Stimulated activated CD8-positive, alpha-beta memory T cell treated with anti-CD3 and anti-CD28 coated beads, Interleukin-7, amount 100 ng/mL, for 48 hours (primary cell): Measurements from ENCODE around the gene SECTM1.

Experiments used
- DNase-seq, 2 donors: peaks; one replicate each; pipeline ENCODE4 v3.0.0-alpha.2; 2020; ENCODE audit warnings: low read depth in 1 of 2; ENCODE audit errors: extremely low read depth in 1 of 2

The SECTM1 gene

DNA sequence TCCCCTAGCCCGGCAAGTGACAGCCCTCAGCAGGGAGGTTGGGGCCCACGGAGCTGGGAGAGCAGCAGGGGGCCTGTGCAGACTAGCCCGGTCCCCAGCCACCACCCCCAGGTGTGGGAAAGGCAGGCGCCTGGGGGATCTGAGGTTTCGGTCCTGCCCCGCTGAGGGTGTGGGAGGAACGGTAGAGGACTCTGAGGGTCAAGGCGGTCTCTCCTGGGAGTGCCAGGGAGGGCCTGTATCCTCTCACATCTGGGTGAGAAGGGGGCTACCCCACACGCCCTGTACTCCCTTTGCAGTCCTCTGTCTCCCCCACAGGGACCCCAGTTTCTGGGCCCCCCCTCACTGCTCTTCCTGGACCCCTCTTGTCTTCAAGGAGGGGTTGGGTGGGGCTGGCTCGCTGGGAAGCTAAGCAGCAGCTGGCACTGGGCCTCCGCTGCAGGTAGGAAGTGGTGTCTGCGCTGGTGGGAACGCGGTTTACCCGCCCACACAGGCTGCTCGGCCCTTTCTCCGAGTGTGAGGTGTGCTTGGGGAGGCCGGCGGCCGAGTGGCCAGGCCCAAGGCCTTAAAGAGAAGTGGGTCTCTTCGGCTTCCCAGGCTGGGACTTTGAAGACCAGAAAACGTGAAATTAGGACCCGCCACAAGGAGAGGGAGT lies 31.5 kb downstream of the SECTM1 start:
- DNase-seq: peak in 1 of 2 donors; percentile 71

DNA sequence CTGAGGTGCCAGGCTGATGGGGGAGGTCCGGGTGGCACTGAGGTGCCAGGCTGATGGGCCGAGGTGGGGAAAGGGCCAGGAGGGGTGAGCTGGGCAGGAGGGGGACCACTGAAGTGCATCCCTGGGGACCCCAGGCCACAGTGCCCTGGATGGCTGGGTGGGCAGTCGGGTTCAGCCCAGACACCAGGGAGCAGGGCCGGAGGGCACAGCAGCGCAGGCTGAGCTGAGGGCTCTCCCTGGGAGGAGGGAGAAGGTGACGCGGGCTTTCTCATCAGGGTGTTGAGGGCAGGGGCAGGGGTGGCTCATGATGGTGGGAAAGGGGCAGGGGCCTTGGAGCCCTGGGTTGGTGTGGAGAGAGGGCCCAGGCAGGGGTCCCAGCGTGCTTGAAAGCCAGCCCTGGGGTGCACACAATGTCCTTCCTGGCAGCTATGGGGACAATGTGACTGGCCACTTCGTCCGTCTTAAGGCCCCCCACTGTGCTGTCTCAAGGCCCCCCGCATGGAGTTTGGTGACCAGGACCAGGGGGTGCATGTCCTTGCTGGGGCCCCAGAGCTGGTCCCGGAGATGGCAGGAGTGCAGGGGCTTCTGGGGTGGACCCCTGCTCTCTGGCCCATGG lies 32.2 kb downstream of the SECTM1 start:
- DNase-seq: no peak

DNA sequence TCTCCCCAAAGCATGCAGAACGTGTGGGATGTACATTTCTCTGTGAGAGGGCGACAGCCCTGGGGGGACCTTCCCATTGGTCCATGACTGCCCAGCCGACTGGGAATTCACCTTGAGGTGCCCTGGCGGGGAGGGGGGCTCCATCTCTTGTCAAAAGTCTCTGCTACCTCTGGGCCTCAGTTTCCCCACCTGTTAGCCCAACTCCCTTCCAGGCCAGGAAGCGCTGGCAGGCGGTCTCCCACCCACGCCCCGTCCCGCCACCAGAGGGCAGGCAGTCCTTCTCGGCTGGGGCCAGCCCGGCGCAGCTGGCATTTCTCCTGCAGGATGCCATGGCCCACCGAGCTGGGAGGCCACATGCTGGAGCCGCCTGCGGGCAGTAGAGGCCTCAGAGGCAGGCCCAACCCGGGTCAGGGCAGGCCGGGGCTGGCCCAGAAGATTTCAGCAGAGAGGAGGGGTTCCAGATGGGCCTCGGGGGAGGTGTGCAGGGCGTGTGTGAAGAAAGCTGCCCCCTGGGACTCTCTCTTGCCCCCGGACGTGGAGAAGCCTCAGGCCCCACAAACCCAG lies 32.8 kb downstream of the SECTM1 start:
- DNase-seq: no peak

DNA sequence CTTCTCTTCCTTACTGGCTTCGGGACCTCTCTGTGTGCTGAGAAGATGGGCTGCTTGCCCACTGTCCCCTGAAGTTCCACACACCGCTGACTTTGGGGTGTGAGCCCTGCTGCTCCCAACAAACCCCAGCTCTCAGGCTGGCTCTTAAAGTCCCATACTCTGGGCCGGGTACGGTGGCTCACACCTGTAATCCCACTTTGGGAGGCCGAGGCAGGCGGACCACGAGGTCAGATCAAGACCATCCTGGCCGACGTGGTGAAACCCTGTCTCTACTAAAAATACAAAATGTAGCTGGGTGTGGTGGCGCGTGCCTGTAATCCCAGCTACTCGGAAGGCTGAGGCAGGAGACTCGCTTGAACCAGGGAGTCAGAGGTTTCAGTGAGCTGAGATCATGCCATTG lies 33.3 kb downstream of the SECTM1 start:
- no peak for DNase-seq

DNA sequence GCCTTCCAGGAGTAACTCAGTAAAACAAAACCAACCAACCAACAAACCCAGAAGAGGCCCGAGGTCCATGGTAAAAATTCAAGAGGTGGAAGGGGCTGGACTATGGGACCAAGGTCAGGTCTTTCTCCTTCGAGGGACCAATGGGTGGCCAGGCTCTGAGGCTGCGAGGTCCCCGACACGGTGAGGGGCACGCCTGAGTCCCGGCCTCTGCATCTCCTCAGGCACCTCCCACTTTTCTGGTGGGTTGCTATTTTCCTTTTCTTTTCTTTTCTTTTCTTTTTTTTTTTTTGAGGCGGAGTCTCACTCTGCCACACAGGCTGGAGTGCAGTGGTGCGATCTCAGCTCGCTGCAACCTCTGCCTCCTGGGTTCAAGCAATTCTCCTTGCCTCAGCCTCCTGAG lies 34.1 kb downstream of the SECTM1 start:
- peak in 1 of 2 donors; percentile 74 for DNase-seq

DNA sequence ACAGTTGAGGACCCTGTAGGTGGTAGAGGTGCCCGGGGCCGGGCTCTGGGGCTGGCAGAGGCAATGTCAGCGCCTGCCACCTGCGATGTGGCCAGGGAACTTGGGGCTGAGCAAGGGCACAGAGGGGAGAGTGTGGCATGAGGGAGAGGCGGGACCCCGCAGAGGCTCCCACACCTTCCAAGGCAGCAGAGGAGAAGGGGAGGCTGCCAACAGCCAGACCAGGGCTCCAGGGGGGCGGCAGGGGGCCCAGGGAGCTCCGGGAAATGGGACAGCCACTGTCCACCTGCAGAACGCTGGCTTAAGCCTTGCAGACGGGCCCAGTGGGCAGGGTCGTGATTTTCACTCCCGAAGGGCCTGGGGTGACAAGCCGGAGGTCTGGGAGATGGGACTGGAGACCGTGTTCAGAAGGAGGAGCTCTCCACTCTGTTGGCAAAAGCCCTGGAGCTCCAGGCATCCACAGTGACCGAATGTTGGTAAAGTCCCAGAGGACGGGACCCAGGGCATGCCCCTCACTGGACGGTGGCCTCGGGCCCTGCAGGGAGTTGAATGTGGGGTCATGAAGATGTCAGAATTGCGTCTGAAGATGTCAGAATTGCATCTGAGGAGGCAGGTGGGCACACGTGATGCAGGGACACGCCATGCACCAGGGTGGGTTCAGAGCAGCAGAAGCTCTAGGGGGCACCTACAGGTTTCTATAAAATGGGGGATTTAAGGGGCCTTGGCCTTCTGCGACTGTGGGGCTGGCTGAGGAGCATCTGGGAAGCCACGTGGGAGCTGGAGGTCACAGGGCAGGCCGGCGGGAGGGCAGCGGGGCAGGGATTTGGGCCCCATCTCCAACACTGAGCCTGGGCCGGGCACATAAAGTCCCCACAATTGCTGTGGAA lies 34.8 kb downstream of the SECTM1 start:
- DNase-seq: no peak

DNA sequence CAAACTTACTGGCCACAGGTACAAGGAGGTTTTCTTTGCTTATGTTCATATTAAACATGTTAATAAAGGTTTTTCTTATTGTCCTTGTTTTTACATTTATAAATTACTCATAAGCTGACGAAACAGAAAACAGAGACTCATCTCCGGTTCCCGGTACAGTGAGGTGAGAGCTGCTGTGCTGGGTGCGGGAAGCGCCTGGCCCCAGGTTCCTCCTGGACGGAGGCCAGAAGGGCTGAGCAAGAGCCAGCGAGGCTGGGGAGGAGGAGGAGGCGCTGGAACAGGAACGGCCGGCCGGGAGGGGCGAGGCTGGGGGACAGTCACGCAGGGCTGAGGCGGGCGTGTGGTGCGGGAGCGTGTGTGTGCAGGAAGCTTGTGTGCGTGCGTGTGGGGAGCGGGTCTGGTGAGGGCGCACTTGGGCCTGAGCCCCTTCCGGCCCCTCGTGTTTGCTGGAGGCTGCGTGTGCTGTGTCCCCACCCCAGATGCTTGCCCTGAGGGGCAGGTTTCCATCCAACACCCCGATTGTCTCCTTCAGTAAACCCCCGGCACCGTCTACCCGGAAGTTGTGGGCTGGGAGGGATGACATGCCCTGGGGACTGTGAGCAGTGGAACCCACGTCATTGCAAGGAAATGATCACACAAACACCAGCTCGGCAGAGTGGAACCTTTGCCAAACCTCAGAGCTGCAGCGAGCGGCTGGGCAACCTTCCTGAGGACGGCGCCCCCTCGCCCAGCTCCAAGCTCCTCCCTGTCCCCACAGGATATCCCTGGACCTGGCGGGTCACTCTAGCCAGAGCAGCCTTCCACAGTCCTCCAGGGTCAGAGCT lies 35.6 kb downstream of the SECTM1 start:
- peak; percentile 84 to 95 for DNase-seq

DNA sequence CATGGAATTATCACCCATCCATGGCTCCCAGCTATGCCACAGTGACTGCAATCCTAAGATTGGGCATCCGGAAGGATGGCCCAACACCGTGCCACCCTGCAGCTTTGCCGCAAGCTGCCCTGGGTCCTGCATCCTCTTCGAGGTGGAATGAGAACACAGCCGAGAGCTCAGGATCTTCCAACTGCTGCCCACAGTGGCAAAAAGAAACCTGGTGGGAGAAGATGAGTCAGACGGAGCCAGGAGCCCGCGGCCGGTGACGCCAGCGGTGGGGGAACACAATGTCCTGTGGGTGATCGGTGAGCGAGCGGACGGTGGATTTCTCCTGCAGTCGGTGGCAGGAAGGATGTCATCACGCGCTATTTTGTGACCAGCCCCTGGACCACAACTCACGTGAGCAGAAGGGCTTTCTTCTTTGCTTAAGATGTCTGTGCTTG lies 36.3 kb downstream of the SECTM1 start:
- peak; percentile 89 to 94 for DNase-seq

DNA sequence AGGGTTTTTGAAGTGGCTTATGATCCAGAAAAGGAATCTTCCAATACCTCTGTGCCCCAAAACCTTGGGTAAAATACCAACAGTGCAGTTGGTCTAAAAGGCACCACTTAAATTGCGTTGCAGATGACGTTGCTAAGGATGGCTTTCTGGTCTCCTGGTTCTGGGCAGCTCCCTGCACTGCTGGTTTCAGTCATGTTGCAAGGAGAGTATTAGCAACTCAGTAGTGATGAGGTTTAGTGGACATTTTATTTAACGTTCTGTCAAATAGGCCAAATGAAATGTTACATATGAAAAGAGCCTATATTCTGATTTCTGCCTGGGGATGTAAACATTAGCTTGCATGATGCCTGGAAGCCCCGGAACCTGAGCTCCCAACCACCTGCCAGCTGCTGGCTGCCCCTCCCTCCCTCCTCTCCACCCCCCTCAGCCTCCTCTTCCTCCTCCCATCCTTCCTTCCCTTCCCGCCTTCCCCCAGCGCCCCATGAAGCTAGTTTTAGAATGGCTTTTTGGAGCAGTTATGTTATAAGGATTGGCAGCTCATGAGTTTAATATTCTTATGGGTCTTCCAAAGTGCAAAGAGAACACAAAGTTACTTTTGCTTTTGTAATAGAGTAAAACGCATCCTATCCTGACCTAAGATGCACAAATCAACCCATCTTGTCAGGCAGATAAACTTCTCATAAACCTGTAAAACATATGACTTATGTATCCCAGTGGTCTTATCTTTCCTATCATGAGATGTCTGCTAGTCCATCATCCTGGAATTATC lies 36.9 kb downstream of the SECTM1 start:
- DNase-seq: no peak

DNA sequence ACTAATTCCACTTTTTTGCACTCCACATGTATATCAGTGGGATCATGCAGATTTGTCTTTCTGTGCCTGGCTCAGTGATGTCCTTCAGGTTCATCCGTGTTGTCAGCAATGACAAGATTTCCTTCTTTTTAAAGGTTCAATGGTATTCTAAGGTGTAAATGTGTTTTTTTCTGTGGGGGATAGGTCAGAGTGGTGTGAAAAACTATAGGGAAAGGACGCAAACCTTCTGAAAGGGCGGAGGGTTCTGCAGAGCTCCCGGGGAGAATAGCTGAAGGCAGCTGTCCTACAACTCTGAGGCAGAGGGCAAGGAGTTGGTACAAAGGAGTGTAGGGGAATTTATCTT lies 38.1 kb downstream of the SECTM1 start:
- DNase-seq: no peak

DNA sequence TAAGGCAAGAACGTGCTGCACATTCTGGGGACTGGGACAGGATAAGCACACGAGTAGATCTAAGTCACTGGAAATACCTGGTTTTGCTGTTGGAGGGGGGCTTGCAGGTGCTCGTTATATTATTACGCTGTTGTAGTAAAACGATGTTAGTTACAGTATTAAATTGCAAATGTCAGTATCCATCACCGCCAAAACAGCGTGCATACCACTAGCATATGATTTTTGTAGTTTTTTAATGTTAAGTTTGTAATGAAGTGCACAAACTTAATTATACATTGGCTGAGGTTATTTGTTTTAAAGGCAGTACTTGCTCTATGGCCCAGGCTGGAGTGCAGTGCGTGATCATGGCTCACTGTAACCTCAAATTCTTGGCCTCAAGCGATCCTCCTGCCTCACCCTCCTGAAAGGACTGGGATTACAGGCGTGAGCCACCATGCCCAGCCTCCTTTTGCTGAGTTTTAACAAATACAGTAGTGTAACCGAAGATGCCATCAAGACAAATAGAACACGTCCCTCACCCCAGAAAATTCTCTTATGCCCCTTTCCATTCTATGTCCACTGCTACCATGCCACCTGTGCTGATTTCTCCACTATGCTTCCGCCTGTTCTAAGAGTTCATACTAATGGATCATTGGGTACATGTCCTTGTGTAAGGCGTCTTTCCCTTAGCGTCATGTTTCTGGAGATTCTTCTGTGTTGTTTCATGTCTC lies 39.3 kb downstream of the SECTM1 start:
- DNase-seq: no peak

DNA sequence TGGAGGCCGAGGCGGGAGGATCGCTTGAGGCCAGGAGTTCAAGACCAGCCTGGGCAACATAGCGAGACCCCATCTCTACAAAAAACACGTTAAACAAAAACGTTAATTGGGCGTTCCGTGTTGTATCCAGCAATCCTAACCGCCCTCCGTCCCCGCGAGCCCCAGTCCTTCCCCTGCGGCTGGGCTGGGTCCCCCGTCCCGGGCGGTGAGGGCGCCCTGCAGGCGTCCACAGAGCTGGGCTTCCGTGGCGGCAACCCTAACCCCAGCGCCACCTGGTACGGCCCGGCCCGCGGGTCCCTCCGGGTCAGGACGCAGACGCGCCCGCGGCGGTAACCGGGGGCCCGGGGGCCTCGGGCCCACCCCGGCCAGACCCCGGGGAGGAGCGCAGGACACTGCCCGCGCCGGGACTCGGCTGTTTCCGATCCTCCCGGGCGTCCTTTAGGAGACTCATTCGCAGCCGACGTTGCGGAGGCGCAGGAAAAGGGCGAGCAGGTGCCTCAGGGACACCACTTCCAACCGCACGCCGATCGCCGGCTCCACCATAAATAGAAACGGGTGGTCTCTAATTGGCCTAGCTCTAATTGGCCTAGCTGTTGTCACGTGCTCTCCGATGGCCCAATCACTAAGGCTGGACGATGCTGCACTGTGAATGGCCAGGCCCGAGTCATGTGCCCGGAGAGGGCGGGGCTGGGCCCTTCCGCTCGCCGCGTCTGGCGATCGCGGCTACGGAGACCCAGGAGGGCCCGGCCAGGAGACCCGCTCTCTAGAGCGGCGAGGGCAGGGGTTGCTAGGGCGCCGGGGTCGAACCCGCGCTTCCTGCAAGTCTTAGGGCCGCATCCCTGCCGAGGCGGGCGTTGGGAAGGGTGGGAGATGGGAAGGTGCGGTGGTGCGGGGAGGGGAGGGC lies 41.1 kb downstream of the SECTM1 start:
- peak; percentile 85 to 92 for DNase-seq

DNA sequence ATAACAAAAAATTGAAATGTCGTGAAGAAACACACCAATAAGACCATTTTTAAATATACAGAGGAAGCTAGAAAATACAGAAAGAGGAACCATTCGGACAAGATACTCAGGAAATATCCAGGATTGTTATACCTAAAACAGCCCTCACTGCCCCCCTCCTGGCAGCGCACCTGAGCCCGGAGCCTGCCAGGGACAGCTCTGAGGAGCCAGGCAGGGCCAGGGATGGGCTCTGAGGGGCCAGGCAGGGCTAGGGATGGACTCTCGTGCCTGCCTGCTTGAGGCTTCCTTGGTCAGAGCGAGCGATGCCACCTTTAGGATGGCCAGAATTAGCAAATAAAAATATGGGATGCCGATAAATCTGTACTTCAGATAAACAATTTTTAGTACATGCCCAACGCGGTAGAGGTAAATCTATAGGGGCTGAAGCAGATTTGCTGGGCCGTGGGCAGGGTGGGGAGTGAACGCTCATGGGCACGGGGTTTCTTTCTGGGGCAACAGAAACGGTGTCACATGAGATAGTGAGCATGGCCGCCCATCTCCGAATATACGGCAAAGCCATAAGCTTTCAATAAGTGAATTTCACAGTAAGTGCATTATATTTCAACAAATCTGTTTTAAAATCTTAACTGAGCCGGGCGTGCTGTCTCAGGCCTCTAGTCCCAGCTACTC lies 41.9 kb downstream of the SECTM1 start:
- DNase-seq: no peak

DNA sequence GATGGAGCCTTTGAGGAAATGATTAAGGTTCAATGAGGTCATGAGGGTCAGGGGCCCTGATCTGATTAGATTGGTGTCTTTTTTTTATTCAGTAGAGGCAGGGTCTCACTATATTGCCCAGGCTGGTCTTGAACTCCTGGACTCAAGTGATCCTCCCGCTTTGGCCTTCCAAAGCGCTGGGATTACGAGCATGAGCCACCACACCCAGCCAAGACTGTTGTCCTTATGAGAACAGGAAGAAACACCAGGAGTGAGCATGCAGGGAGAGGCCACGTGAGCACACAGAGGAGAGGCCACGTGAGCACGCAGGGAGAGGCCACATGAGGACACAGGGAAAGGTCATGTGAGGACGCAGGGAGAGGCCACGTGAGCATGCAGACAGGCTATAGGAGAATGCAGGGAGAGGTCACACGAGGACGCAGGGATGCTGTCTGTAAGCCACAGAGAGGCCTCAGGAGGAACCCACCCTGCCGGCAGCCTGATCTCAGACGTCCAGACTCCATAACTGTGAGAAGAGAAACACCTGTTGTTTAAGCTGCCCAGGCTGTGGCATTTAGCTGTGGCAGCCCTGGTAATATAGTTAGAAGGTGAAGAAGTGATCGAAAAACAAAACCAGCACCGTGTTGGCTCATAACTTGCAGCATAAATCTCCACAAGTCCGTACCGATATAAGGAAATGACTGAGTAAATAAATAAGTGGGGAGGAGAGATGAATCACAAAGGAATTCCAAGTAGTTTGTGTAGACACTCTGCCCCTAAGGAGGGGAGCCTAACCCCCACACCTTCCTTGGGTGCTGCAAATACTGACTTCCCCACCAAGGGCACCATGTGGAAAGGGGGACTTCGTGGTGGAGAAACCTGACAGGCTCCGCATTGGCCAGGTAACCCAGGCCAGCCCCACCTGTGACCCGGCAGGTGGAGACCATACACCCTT lies 45.4 kb downstream of the SECTM1 start:
- DNase-seq: no peak

DNA sequence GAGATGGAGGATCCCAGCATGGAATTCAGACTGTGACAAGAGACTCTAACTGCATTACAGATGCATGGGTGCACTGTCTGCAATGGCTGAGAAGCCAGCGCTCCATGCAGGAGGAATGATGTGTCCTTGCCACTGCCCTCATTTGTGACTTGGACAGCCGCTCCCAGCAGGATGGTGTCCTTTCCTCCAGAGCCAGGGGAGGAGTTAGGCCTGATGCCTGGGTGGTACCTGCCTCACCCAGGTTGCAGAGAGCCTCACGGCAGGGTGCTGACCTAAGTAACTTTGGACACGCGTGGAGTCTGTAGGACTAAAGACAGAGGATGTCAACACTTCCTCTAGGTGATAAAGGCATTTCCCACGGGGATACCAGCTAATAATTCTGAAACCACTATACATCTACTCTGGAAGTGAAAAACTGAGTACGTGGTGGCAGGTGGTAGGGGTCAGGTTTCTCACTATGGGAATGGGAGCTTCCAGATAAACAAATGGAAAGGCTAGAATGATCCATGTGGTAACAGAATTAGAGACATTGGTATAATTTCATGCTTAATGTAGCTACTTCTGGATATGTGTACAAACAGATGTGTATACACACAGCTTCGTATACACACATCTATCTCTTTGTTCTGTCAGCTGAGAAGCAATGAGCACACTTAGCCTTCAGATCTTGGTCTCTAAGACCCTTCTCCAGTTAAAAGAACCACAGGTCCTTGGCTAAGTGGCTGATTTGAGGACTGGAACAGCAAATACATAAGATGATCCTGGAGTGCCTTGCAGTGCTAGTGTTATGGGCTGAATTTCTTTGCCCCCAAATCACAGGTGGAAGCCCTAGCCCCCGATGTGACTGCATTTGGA lies 46.3 kb downstream of the SECTM1 start:
- no peak for DNase-seq

DNA sequence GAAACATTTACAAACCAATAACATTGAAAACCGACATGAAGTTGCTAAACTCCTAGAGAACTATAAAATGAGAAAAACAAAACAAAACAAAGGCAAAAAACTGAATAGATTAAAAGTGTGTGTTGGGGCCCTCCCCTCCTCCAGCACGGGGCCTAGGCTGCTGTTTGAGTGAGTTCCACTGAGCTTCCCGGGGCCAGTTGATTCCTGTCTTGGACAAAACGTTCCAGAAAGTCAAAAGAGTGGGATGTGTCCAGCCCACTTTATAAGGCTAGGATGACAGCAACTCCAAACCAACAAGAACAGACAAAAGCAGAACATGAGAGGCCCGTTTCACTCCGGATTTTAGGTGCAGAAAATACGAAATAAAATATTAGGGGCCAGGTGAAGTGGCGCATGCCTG lies 48.4 kb downstream of the SECTM1 start:
- no peak for DNase-seq
